CD14-positive monocyte (primary cell): ENCODE results near the gene HSD17B10. TPM values are rescaled to one million over a fixed set of nuclear protein-coding genes. Genes with fewer than 3 reads are reported as not detected.

Experiments used
- DNase-seq, 3 donors: peaks; one replicate each; pipeline ENCODE4 v3.0.0-alpha.2; 2011 to 2022
- H2AFZ ChIP-seq: 2 replicates; pipeline ENCODE4 v1.6.0; 2012; ENCODE audit warnings: mild to moderate bottlenecking, low read depth, low read length, inconsistent platforms; ENCODE audit not compliant: insufficient read depth, poor library complexity, severe bottlenecking
- H3K27ac ChIP-seq, 2 donors: 1 replicate in 1 of 2; 2 replicates in 1 of 2; pipeline ENCODE4 v1.5.1; 2012 to 2013; ENCODE audit warnings: low read length in 2 of 2, control low read depth in 1 of 2, inconsistent platforms in 1 of 2, low read depth in 1 of 2, mild to moderate bottlenecking in 1 of 2
- H3K27me3 ChIP-seq, 2 donors: one replicate each; pipeline versions ENCODE4 v1.6.0 to v1.6.1; 2011 to 2013; ENCODE audit warnings: low read length in 2 of 2; ENCODE audit not compliant: control insufficient read depth in 2 of 2, insufficient read depth in 2 of 2
- H3K36me3 ChIP-seq, 2 donors: replicated peaks in 1 of 2; 1 replicate in 1 of 2; 2 replicates in 1 of 2; pipeline versions ENCODE4 v1.5.1 to v1.6.1; 2012 to 2013; ENCODE audit warnings: low read length in 2 of 2, control low read depth in 1 of 2, inconsistent platforms in 1 of 2, mild to moderate bottlenecking in 1 of 2; ENCODE audit not compliant: insufficient read depth in 2 of 2, control insufficient read depth in 1 of 2
- H3K4me1 ChIP-seq, 2 donors: 1 replicate in 1 of 2; 2 replicates in 1 of 2; pipeline versions ENCODE4 v1.5.1 to v1.6.1; 2012 to 2013; ENCODE audit warnings: low read length in 2 of 2, control low read depth in 1 of 2, inconsistent platforms in 1 of 2, mild to moderate bottlenecking in 1 of 2, moderate library complexity in 1 of 2; ENCODE audit not compliant: insufficient read depth in 2 of 2, control insufficient read depth in 1 of 2
- H3K4me2 ChIP-seq: replicated peaks from 2 replicates; pipeline ENCODE3; 2012; ENCODE audit warnings: low read length, moderate library complexity, mild to moderate bottlenecking; ENCODE audit not compliant: poor library complexity, severe bottlenecking; ENCODE audit errors: extremely low read depth
- H3K4me3 ChIP-seq, 3 experiments: fragments of 200-600 bp in 1 of 3; sonication (generic) in 1 of 3; replicated peaks in 1 of 3; 1 replicate in 2 of 3; 2 replicates in 1 of 3; pipeline ENCODE4 v1.5.1; 2011 to 2013; ENCODE audit warnings: low read length in 3 of 3, mild to moderate bottlenecking in 3 of 3, control low read depth in 2 of 3, low read depth in 2 of 3, inconsistent platforms in 1 of 3, moderate library complexity in 1 of 3
- H3K79me2 ChIP-seq: 2 replicates; pipeline ENCODE4 v1.6.0; 2012; ENCODE audit warnings: mild to moderate bottlenecking, control low read depth, inconsistent platforms, low read length, moderate library complexity; ENCODE audit not compliant: insufficient read depth
- H3K9ac ChIP-seq: 2 replicates; pipeline ENCODE4 v1.6.0; 2017; ENCODE audit warnings: low read length, mild to moderate bottlenecking; ENCODE audit not compliant: insufficient read depth, poor library complexity, severe bottlenecking
- H3K9me3 ChIP-seq, 2 donors: replicated peaks in 1 of 2; 1 replicate in 1 of 2; 2 replicates in 1 of 2; pipeline versions ENCODE4 v1.5.1 to v1.6.1; 2012 to 2013; ENCODE audit warnings: low read length in 2 of 2, control low read depth in 1 of 2; ENCODE audit not compliant: control insufficient read depth in 1 of 2, insufficient read depth in 1 of 2
- H4K20me1 ChIP-seq: 2 replicates; pipeline ENCODE4 v1.6.0; 2012; ENCODE audit warnings: mild to moderate bottlenecking, low read length, control low read depth, moderate library complexity; ENCODE audit not compliant: insufficient read depth
- H3K27ac Mint-ChIP-seq, 7 donors: one replicate each; pipeline ENCODE4 v1.8.0; 2020; ENCODE audit warnings: mild to moderate bottlenecking in 7 of 7, mixed read lengths in 7 of 7, moderate library complexity in 6 of 7, inconsistent platforms in 2 of 7
- H3K27me3 Mint-ChIP-seq, 3 donors: one replicate each; pipeline ENCODE4 v1.8.0; 2021 to 2022; ENCODE audit warnings: low read depth in 3 of 3, mild to moderate bottlenecking in 3 of 3, mixed read lengths in 3 of 3, moderate library complexity in 3 of 3, inconsistent platforms in 1 of 3
- H3K36me3 Mint-ChIP-seq, 2 donors: one replicate each; pipeline ENCODE4 v1.8.0; 2020; ENCODE audit warnings: mixed read lengths in 2 of 2, inconsistent platforms in 1 of 2, mild to moderate bottlenecking in 1 of 2
- H3K4me1 Mint-ChIP-seq: one replicate; pipeline ENCODE4 v1.8.0; 2020; ENCODE audit warnings: mild to moderate bottlenecking, mixed read lengths
- H3K4me3 Mint-ChIP-seq, 2 donors: one replicate each; pipeline ENCODE4 v1.8.0; 2020; ENCODE audit warnings: mild to moderate bottlenecking in 2 of 2, mixed read lengths in 2 of 2, moderate library complexity in 1 of 2
- H3K9me3 Mint-ChIP-seq, 7 donors: one replicate each; pipeline ENCODE4 v1.8.0; 2020 to 2022; ENCODE audit warnings: mixed read lengths in 7 of 7, mild to moderate bottlenecking in 6 of 7, moderate library complexity in 6 of 7, inconsistent platforms in 2 of 7
- WGBS: methylation state at CpG from one replicate; pipeline ENCODE4 v1.1.5; 2013; ENCODE audit warnings: missing lambda C conversion rate; ENCODE audit not compliant: insufficient coverage; 5-methylcytosine and 5-hydroxymethylcytosine counted together
- intact Hi-C, 2 donors: fragments of 100-400 bp; cut with micrococcal nuclease; formaldehyde crosslinking; loops; one replicate each; pipeline versions ENCODE4 v1.15.0 to v1.15.1; 2023
- polyA plus RNA-seq, 3 donors: library from polyadenylated mRNA; depleted of rRNA in 1 of 3; unstranded in 2 of 3; stranded (reverse) in 1 of 3; fragments of 300-500 nt in 2 of 3; fragments of >200 nt in 1 of 3; fragmentation: Illumina TruSeq in 2 of 3; gene quantifications; 1 replicate in 2 of 3; 2 replicates in 1 of 3; pipeline ENCODE4 v1.2.3, GENCODE V29; 2012 to 2021
- small RNA-seq: library from RNA; depleted of rRNA; stranded (forward); fragments of <200 nt; gene quantifications from one replicate; pipeline ENCODE3, GENCODE V24; 2012; ENCODE audit warnings: low read depth; ENCODE audit not compliant: insufficient read length
- TF ChIP-seq, protein P1 (sequence below): fragments of 200-600 bp; IDR thresholded peaks from one replicate; pipeline ENCODE4 v1.8.0; 2022; ENCODE audit warnings: antibody characterized with exemption, mild to moderate bottlenecking

The HSD17B10 gene
- polyA plus RNA-seq, 3 donors = 93.2 to 163 (median 136) TPM

- no peak for DNase-seq
- Histone ChIP-seq H3K9me3 (no peaks in the 10 kb centered on the region), H3K27me3 (no peaks in the 10 kb centered on the region), H3K27ac (no peak overlapping the region), H3K4me2 (no peak overlapping the region), H3K79me2 (no peaks in the 10 kb centered on the region), H3K4me1 (no peaks in the 10 kb centered on the region), H3K36me3 (peaks cover 62 to 97% of the 10 kb centered on the region in 2 donors), H3K4me3 (no peak overlapping the region), H3K9ac (no peak overlapping the region), H4K20me1 (no peaks in the 10 kb centered on the region), H2AFZ (no peak overlapping the region)
- Mint-ChIP-seq H3K4me3 (no peak overlapping the region), H3K9me3 (no peaks in the 10 kb centered on the region), H3K27me3 (no peaks in the 10 kb centered on the region), H3K4me1 (no peaks in the 10 kb centered on the region), H3K36me3 (peaks cover 51 to 92% of the 10 kb centered on the region in 2 donors), H3K27ac (peak overlapping the region in 2 of 7 donors; percentile 6 to 69)
- WGBS = no CpG with 5 or more reads among the region's 4 CpGs
- intact Hi-C loops = no loop called here
- TF ChIP-seq, protein P1, sequence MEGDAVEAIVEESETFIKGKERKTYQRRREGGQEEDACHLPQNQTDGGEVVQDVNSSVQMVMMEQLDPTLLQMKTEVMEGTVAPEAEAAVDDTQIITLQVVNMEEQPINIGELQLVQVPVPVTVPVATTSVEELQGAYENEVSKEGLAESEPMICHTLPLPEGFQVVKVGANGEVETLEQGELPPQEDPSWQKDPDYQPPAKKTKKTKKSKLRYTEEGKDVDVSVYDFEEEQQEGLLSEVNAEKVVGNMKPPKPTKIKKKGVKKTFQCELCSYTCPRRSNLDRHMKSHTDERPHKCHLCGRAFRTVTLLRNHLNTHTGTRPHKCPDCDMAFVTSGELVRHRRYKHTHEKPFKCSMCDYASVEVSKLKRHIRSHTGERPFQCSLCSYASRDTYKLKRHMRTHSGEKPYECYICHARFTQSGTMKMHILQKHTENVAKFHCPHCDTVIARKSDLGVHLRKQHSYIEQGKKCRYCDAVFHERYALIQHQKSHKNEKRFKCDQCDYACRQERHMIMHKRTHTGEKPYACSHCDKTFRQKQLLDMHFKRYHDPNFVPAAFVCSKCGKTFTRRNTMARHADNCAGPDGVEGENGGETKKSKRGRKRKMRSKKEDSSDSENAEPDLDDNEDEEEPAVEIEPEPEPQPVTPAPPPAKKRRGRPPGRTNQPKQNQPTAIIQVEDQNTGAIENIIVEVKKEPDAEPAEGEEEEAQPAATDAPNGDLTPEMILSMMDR = no peak
Measured at GRCh38 chrX:53383376-53384076, 50.6 kb downstream of the HSD17B10 start.

Small RNA genes lying within 50 kb of the gene (small RNA-seq; reads per million reads assigned to genes)
- gene MIR6857 = not detected
- gene VTRNA3-1P = 2.8 reads per million, percentile 19 among the genes with 10 or more reads in this experiment

Other genes starting within 250 kb of the HSD17B10 start
- 10 to 100 TPM; 13.3 to 93.6 (median 16.7) TPM for gene KDM5C, start 209.2 kb downstream of the HSD17B10 start, polyA plus RNA-seq
- gene IQSEC2, start 152.8 kb downstream of the HSD17B10 start, polyA plus RNA-seq = 10 to 100 TPM in 1 of 3 donors, 1 to 10 TPM in 2; 6.5 to 31.2 (median 6.9) TPM
- gene SMC1A, start 11.7 kb downstream of the HSD17B10 start, polyA plus RNA-seq = 10 to 100 TPM; 25.5 to 53.2 (median 25.6) TPM
- gene RIBC1, start 11.5 kb downstream of the HSD17B10 start, polyA plus RNA-seq = under 1 TPM in 2 of 3 donors, not detected in 1; 0.31 to 0.35 TPM